H1 (cell line): ENCODE results near the gene WFIKKN1. TPM values are rescaled to one million over a fixed set of nuclear protein-coding genes. Genes with fewer than 3 reads are reported as not detected.

Experiments
- CTCF ChIA-PET: fragments of 300-600 bp; sonication (Branson Sonifier 250); formaldehyde crosslinking; loops from one replicate; lab custom pipeline; 2021; ENCODE audit not compliant: partially characterized antibody; lab: Charles Lee
- POLR2A ChIA-PET: fragments of 300-600 bp; sonication (Branson Sonifier 250); formaldehyde crosslinking; loops from one replicate; lab custom pipeline; 2021; ENCODE audit warnings: inconsistent platforms; ENCODE audit not compliant: partially characterized antibody; lab: Charles Lee
- DNase-seq, 2 experiments: peaks; one replicate each; pipeline versions ENCODE4 v3.0.0 to v3.0.0-alpha.2; 2010 to 2022; ENCODE audit warnings: low spot score in 2 of 2, low read depth in 1 of 2, mixed read lengths in 1 of 2
- FAIRE-seq: peaks from 2 replicates; lab custom pipeline; 2011; peaks lifted over from hg19 to GRCh38; lab: Jason Lieb, UNC
- H2AFZ ChIP-seq: 2 replicates; pipeline ENCODE4 v1.8.1; 2012; ENCODE audit warnings: low read length, inconsistent platforms
- H2AK5ac ChIP-seq: 2 replicates; pipeline ENCODE4 v1.6.1; 2013; ENCODE audit warnings: low read depth, low read length
- H2BK120ac ChIP-seq: replicated peaks from 2 replicates; pipeline ENCODE3; 2013; ENCODE audit warnings: low read depth, low read length, inconsistent platforms
- H2BK12ac ChIP-seq: 2 replicates; pipeline ENCODE4 v1.6.1; 2013; ENCODE audit warnings: low read depth, low read length
- H2BK15ac ChIP-seq: 2 replicates; pipeline ENCODE4 v1.6.1; 2013; ENCODE audit warnings: low read length
- H2BK20ac ChIP-seq: 2 replicates; pipeline ENCODE4 v1.6.1; 2013; ENCODE audit warnings: low read length
- H2BK5ac ChIP-seq: 2 replicates; pipeline ENCODE4 v1.6.1; 2013; ENCODE audit warnings: low read depth, low read length
- H3K14ac ChIP-seq: 2 replicates; pipeline ENCODE4 v1.6.1; 2013; ENCODE audit warnings: inconsistent platforms; ENCODE audit not compliant: insufficient read length
- H3K18ac ChIP-seq: 2 replicates; pipeline ENCODE4 v1.6.1; 2013; ENCODE audit warnings: low read length; ENCODE audit errors: extremely low read depth
- H3K23ac ChIP-seq: 2 replicates; pipeline ENCODE4 v1.6.1; 2013; ENCODE audit warnings: inconsistent platforms; ENCODE audit not compliant: insufficient read length
- H3K23me2 ChIP-seq: 2 replicates; pipeline ENCODE4 v1.6.1; 2013; ENCODE audit warnings: low read depth, low read length
- H3K27ac ChIP-seq: 2 replicates; pipeline ENCODE4 v1.6.1; 2011; ENCODE audit warnings: low read depth, low read length, inconsistent platforms
- H3K27me3 ChIP-seq, 4 experiments: replicated peaks in 1 of 4; 1 replicate in 1 of 4; 2 replicates in 3 of 4; pipeline versions ENCODE4 v1.6.1 to v1.8.1; 2011 to 2013; ENCODE audit warnings: low read length in 3 of 4, mild to moderate bottlenecking in 3 of 4, inconsistent platforms in 2 of 4, mixed read lengths in 2 of 4, moderate library complexity in 1 of 4; ENCODE audit not compliant: control insufficient read depth in 3 of 4, insufficient read depth in 3 of 4; ENCODE audit errors: extremely low read depth in 1 of 4
- H3K36me3 ChIP-seq, 4 experiments: 2 replicates each; pipeline versions ENCODE4 v1.6.1 to v1.8.1; 2011 to 2013; ENCODE audit warnings: mild to moderate bottlenecking in 4 of 4, low read length in 3 of 4, moderate library complexity in 2 of 4, control low read depth in 1 of 4, inconsistent platforms in 1 of 4; ENCODE audit not compliant: insufficient read depth in 4 of 4, control insufficient read depth in 2 of 4
- H3K4ac ChIP-seq: replicated peaks from 2 replicates; pipeline ENCODE3; 2013; ENCODE audit warnings: low read length, low read depth, mixed read lengths, inconsistent platforms; ENCODE audit not compliant: insufficient read length
- H3K4me1 ChIP-seq, 4 experiments: replicated peaks in 1 of 4; 1 replicate in 1 of 4; 2 replicates in 3 of 4; pipeline versions ENCODE4 v1.6.1 to v1.8.1; 2011 to 2013; ENCODE audit warnings: low read length in 3 of 4, inconsistent platforms in 2 of 4, mixed read lengths in 1 of 4; ENCODE audit not compliant: insufficient read depth in 4 of 4, control insufficient read depth in 3 of 4
- H3K4me2 ChIP-seq, 2 experiments: 2 replicates each; pipeline versions ENCODE4 v1.6.1 to v1.8.1; 2011 to 2013; ENCODE audit warnings: low read depth in 2 of 2, low read length in 2 of 2, control low read depth in 1 of 2, inconsistent platforms in 1 of 2, mild to moderate bottlenecking in 1 of 2; ENCODE audit not compliant: insufficient read depth in 1 of 2
- H3K4me3 ChIP-seq, 4 experiments: fragments of 200-600, 300-600 bp in 1 of 4; sonication (generic), shearing (Covaris generic), sonication (Bioruptor Twin) in 1 of 4; 2 replicates each; pipeline versions ENCODE4 v1.5.1 to v1.8.1; 2011 to 2016; ENCODE audit warnings: low read length in 4 of 4, low read depth in 3 of 4, control low read depth in 2 of 4, inconsistent platforms in 2 of 4, mild to moderate bottlenecking in 2 of 4, mixed read lengths in 1 of 4, moderate library complexity in 1 of 4; ENCODE audit not compliant: insufficient read depth in 2 of 4; ENCODE audit errors: extremely low read depth in 1 of 4
- H3K56ac ChIP-seq: replicated peaks from 2 replicates; pipeline ENCODE3; 2013; ENCODE audit warnings: low read depth, mild to moderate bottlenecking, mixed read lengths, low read length, inconsistent platforms; ENCODE audit not compliant: insufficient read length
- H3K79me1 ChIP-seq: 2 replicates; pipeline ENCODE4 v1.6.1; 2013; ENCODE audit warnings: low read depth, low read length, control low read depth
- H3K79me2 ChIP-seq, 2 experiments: 2 replicates each; pipeline versions ENCODE4 v1.6.1 to v1.8.1; 2012 to 2013; ENCODE audit warnings: low read length in 2 of 2, mild to moderate bottlenecking in 2 of 2, inconsistent platforms in 1 of 2; ENCODE audit not compliant: insufficient read depth in 2 of 2, control insufficient read depth in 1 of 2
- H3K9ac ChIP-seq, 4 experiments: replicated peaks in 1 of 4; 1 replicate in 1 of 4; 2 replicates in 3 of 4; pipeline versions ENCODE4 v1.6.1 to v1.8.1; 2011 to 2013; ENCODE audit warnings: low read depth in 3 of 4, low read length in 3 of 4, control low read depth in 2 of 4, mild to moderate bottlenecking in 2 of 4, moderate library complexity in 2 of 4, inconsistent platforms in 1 of 4; ENCODE audit errors: extremely low read depth in 1 of 4
- H3K9me3 ChIP-seq, 2 experiments: 2 replicates each; pipeline versions ENCODE4 v1.6.1 to v1.8.1; 2012 to 2013; ENCODE audit warnings: mild to moderate bottlenecking in 2 of 2, moderate library complexity in 2 of 2, control low read depth in 1 of 2, inconsistent platforms in 1 of 2, low read depth in 1 of 2, low read length in 1 of 2, mixed read lengths in 1 of 2; ENCODE audit not compliant: insufficient read depth in 2 of 2
- H4K20me1 ChIP-seq, 2 experiments: replicated peaks in 1 of 2; 2 replicates each; pipeline versions ENCODE3 to v1.8.1; 2011 to 2013; ENCODE audit warnings: inconsistent platforms in 2 of 2, low read length in 2 of 2, mild to moderate bottlenecking in 1 of 2; ENCODE audit not compliant: insufficient read depth in 2 of 2, control insufficient read depth in 1 of 2
- H4K5ac ChIP-seq: 2 replicates; pipeline ENCODE4 v1.6.1; 2013; ENCODE audit warnings: low read length, low read depth, mixed read lengths, inconsistent platforms; ENCODE audit not compliant: insufficient read length
- H4K8ac ChIP-seq: 2 replicates; pipeline ENCODE4 v1.8.0; 2013; ENCODE audit warnings: mild to moderate bottlenecking, moderate library complexity, low read length, inconsistent platforms; ENCODE audit not compliant: insufficient read depth; ENCODE audit errors: extremely low read depth
- H4K91ac ChIP-seq: replicated peaks from 2 replicates; pipeline ENCODE3; 2013; ENCODE audit warnings: low read length, mixed read lengths, inconsistent platforms; ENCODE audit not compliant: insufficient read length
- ASH2L ChIP-seq: fragments of 200-600, 300-600 bp; sonication (generic); IDR thresholded peaks from one replicate; pipeline ENCODE4 v1.7.1; 2017; ENCODE audit warnings: low read length
- CREB1 ChIP-seq: IDR thresholded peaks from 2 replicates; pipeline ENCODE4 v1.6.1; 2012; ENCODE audit warnings: inconsistent platforms
- HDAC2 ChIP-seq, 2 experiments: fragments of 300-600 bp in 1 of 2; sonication (generic) in 1 of 2; IDR thresholded peaks; 2 replicates each; pipeline ENCODE4 v1.6.1; 2011 to 2012; ENCODE audit warnings: low read depth in 2 of 2, low read length in 2 of 2, mild to moderate bottlenecking in 2 of 2, moderate library complexity in 2 of 2, borderline replicate concordance in 1 of 2, inconsistent platforms in 1 of 2
- KDM1A ChIP-seq: fragments of 200-600, 300-600 bp; sonication (generic); IDR thresholded peaks from 2 replicates; pipeline ENCODE4 v1.7.1; 2016; ENCODE audit warnings: mild to moderate bottlenecking, low read length, borderline replicate concordance
- POLR2AphosphoS5 ChIP-seq: IDR thresholded peaks from 2 replicates; pipeline ENCODE4 v1.6.1; 2011; ENCODE audit warnings: low read depth, low read length
- SIN3A ChIP-seq, 2 experiments: IDR thresholded peaks in 1 of 2; conservative IDR thresholded peaks in 1 of 2; 2 replicates each; pipeline ENCODE4 v1.6.1; 2011 to 2012; ENCODE audit warnings: low read length in 2 of 2, improper control_type of control experiment in 1 of 2, low read depth in 1 of 2, mild to moderate bottlenecking in 1 of 2
- SIX5 ChIP-seq: IDR thresholded peaks from 2 replicates; pipeline ENCODE4 v1.6.1; 2011; ENCODE audit warnings: mild to moderate bottlenecking, low read depth, low read length
- SP4 ChIP-seq: IDR thresholded peaks from 2 replicates; pipeline ENCODE4 v1.6.1; 2012; ENCODE audit warnings: low read length, inconsistent platforms
- TAF1 ChIP-seq: IDR thresholded peaks from 2 replicates; pipeline ENCODE4 v1.6.1; 2011; ENCODE audit warnings: mild to moderate bottlenecking, low read depth, low read length
- WGBS, 2 experiments: shearing (Covaris generic) in 1 of 2; methylation state at CpG; one replicate each; pipeline versions ENCODE4 v1.1.6 to v1.1.7; 2013 to 2015; ENCODE audit warnings: low lambda C conversion rate in 2 of 2, mixed read lengths in 2 of 2, inconsistent platforms in 1 of 2, low coverage in 1 of 2, missing lambda C conversion rate in 1 of 2; ENCODE audit not compliant: insufficient replicate concordance in 2 of 2, insufficient coverage in 1 of 2, insufficient read length in 1 of 2; ENCODE audit errors: extremely low coverage in 1 of 2, missing lambda C conversion rate in 1 of 2; 5-methylcytosine and 5-hydroxymethylcytosine counted together
- polyA plus RNA-seq, 7 experiments: library from polyadenylated mRNA; depleted of rRNA in 3 of 7; stranded (reverse) in 5 of 7; unstranded in 2 of 7; fragments of >200 nt in 5 of 7; fragments of 200-250 nt in 2 of 7; gene quantifications; 1 replicate in 5 of 7; 2 replicates in 1 of 7; 4 replicates in 1 of 7; pipeline versions ENCODE4 v1.2.1 to v1.2.3, GENCODE V29; 2011 to 2013; ENCODE audit warnings: missing spikeins in 2 of 7, mixed read lengths in 2 of 7
- total RNA-seq: library from RNA; stranded (reverse); fragmentation: NEBNext Ultra II Directional; extraction: Animal tissue kit (Norgen Biotek cat#: 25700); gene quantifications from 2 replicates; pipeline ENCODE4 v1.2.1, GENCODE V29; 2021

The WFIKKN1 gene
- total and polyA plus RNA-seq, 2 of the 8 experiments (the other 6 are each of a cell fraction or from before 2014, with no cell fraction given) = 11.4 to 15.8 TPM

DNA sequence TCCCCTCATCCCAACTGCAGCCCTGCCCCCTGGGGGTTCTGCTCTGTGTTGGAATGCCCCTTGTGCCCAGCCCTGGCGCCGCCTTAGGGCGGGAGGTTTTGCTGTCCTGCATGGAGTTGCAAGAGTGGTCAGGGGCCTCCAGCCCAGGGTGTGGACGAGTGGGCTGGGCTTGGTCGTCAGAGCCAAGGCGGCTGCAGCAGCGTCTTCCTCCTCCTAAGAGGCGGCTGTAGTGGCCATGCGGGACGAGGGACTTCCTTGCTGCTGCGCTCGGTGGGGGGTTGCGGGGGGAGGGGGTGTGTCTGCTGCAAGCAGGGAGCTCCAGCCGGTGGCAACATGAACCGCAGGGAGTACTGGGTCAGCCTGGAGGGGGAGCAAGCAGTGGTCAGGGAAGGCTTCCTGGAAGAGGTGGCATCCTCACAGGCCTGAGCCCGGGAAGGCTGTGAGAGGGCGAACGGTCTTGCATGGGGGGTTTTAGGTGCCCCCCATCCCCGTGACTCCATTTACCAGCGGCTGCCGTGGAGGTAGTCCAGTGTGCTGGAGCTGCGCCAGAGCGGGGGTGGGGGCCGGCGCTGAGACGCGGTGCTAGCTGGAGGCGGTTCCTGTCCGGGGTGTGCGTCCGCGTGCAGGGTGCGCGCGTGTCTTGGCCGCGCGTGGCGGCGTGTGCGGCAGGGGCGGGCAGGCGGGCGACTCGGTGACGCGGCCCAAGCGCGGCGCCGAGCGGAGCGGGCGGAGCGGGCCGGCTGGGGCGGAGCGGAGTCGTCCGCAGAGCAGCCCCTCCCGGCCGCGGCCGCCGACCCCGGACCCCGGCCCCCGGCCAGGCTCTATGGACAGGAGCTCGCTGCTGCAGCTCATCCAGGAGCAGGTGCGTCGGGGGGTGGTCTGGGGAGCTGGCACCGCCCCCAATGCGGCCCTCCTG lies 44.4 kb downstream of the WFIKKN1 start, which contains the start of gene RHBDL1:
Gene RHBDL1 (plus strand): TSS at position 704 of the 916 bp plus-strand sequence. CDS start 120 bp downstream, at position 824.
- Histone ChIP-seq H2BK12ac (peak within 1 kb of the TSS; percentile 96; the same call in 1 of the 2 replicates), H2BK20ac (peak within 1 kb of the TSS; percentile 61; the same call in 1 of the 2 replicates), H2AK5ac (peak within 1 kb of the TSS; percentile 75; the same call in 1 of the 2 replicates), H3K4ac (peak within 1 kb of the TSS; percentile 69), H3K4me3 (peak within 1 kb of the TSS; percentile 39 to 74 (median 54)), H3K23me2 (peaks cover 9% of the 10 kb centered on the region), H4K8ac (no peak within 1 kb of the TSS), H3K36me3 (peaks cover 10 to 35% (median 27%) of the 10 kb centered on the region in 4 experiments; a peak in 7 of 8 replicates), H3K56ac (peak within 1 kb of the TSS; percentile 9), H3K27ac (no peak within 1 kb of the TSS), H3K4me2 (peak within 1 kb of the TSS; percentile 79 to 99), H3K79me2 (no peaks in the 10 kb centered on the region), H3K18ac (peak within 1 kb of the TSS; percentile 60), H4K20me1 (peaks cover 5 to 25% of the 10 kb centered on the region in 2 experiments), H3K9me3 (no peaks in the 10 kb centered on the region), H3K27me3 (peaks cover 0 to 2% (median 0%) of the 10 kb centered on the region in 4 experiments; a peak in 2 of 7 replicates), H3K23ac (no peak within 1 kb of the TSS), H2AFZ (no peak within 1 kb of the TSS), H2BK120ac (no peak within 1 kb of the TSS), H3K4me1 (peaks cover 0 to 30% (median 23%) of the 10 kb centered on the region in 4 experiments; a peak in 6 of 7 replicates), H4K5ac (no peak within 1 kb of the TSS), H2BK15ac (peak within 1 kb of the TSS; percentile 92; the same call in 1 of the 2 replicates), H4K91ac (peak within 1 kb of the TSS; percentile 52), H3K79me1 (no peaks in the 10 kb centered on the region), H2BK5ac (peak within 1 kb of the TSS; percentile 56; the same call in 1 of the 2 replicates), H3K14ac (no peak within 1 kb of the TSS), H3K9ac (peak within 1 kb of the TSS in 1 of 4 experiments; percentile 20; a peak in 1 of 7 replicates)
- ChIA-PET POLR2A (interaction anchor here (1.2 to 13.3 kb wide), 20 partner anchors 9 to 128 kb away, joined by 3 to 214 read pairs (median 6); partner anchors contain the start of genes ANTKMT, CCDC78, JMJD8 and METRN), CTCF (interaction anchor here (0.7 to 12.0 kb wide), 10 partner anchors 8 to 93 kb away, joined by 3 to 75 read pairs (median 4); partner anchors contain the start of genes RHOT2 and WDR24)
- FAIRE-seq = no peak
- DNase-seq = peak; percentile 68 to 80
- no peak for TF ChIP-seq SP4
- TF ChIP-seq KDM1A = 0 out of 2 replicates have a peak, but pooled peaks have one; percentile 24
- TF ChIP-seq TAF1 = no peak
- TF ChIP-seq SIX5 = no peak
- peak in 1 of 2 experiments; percentile 66; a peak in 1 of 4 replicates for TF ChIP-seq SIN3A (conservative IDR thresholded peaks at IDR 0.05 in 1 of 2, IDR thresholded peaks at IDR 0.05 in 1 of 2; ENCODE audit: low read depth in 1 of 2, low read length in 2 of 2)
- peak in 1 of 2 experiments; percentile 12; a peak in 1 of 4 replicates for TF ChIP-seq HDAC2 (IDR thresholded peaks at IDR 0.05; ENCODE audit: borderline replicate concordance in 1 of 2, low read depth in 2 of 2, low read length in 2 of 2)
- no peak for TF ChIP-seq CREB1
- peak; percentile 17; the same call in 1 of the 2 replicates for TF ChIP-seq POLR2AphosphoS5
- peak; percentile 36 for TF ChIP-seq ASH2L
- 8% methylated on average over 39 of the region's 73 CpGs; no CpG with 5 or more reads in 1 of the 2 experiments for WGBS, 2 experiments
